Activated gamma-delta T cell treated with Interleukin-2 at 50 U/mL for 16 hours (primary cell): ENCODE data around the gene PLCB1.
"Not testable (repeated sequence)": the region's sequence is repeated elsewhere in the genome, so short reads cannot be mapped to it uniquely, and the experiment has no call there.

Experiments used
- DNase-seq: peaks from one replicate; pipeline ENCODE4 v3.0.0-alpha.2; 2020

Gene PLCB1

GRCh38 chr20:8373579-8373978 is 241.5 kb downstream of the PLCB1 start:
- no peak for DNase-seq

GRCh38 chr20:8375898-8376297 is 243.8 kb downstream of the PLCB1 start:
- DNase-seq = no peak

GRCh38 chr20:8376940-8377339 is 244.9 kb downstream of the PLCB1 start:
- no peak for DNase-seq

GRCh38 chr20:8379125-8379524 is 247.1 kb downstream of the PLCB1 start:
- not testable (repeated sequence) for DNase-seq

- DNase-seq = no peak
Measured at GRCh38 chr20:8385247-8385646, 253.2 kb downstream of the PLCB1 start.

GRCh38 chr20:8386991-8387390 is 254.9 kb downstream of the PLCB1 start:
- DNase-seq = no peak

GRCh38 chr20:8388141-8388540 is 256.1 kb downstream of the PLCB1 start:
- no peak for DNase-seq

- no peak for DNase-seq
Measured at GRCh38 chr20:8388707-8389106, 256.6 kb downstream of the PLCB1 start.

GRCh38 chr20:8389381-8390036 is 257.4 kb downstream of the PLCB1 start:
- no peak for DNase-seq

GRCh38 chr20:8390037-8390433 is 258.0 kb downstream of the PLCB1 start:
- DNase-seq = no peak

- DNase-seq = no peak
Measured at GRCh38 chr20:8390500-8390899, 258.4 kb downstream of the PLCB1 start.

- DNase-seq = no peak
Measured at GRCh38 chr20:8393381-8393780, 261.3 kb downstream of the PLCB1 start.

GRCh38 chr20:8394308-8394945 is 262.4 kb downstream of the PLCB1 start:
- DNase-seq = no peak

GRCh38 chr20:8395956-8396355 is 263.9 kb downstream of the PLCB1 start:
- DNase-seq = no peak

- no peak for DNase-seq
Measured at GRCh38 chr20:8398263-8399051, 266.4 kb downstream of the PLCB1 start.

GRCh38 chr20:8399947-8400346 is 267.9 kb downstream of the PLCB1 start:
- DNase-seq = no peak

GRCh38 chr20:8400486-8400885 is 268.4 kb downstream of the PLCB1 start:
- DNase-seq = no peak

GRCh38 chr20:8401556-8401955 is 269.5 kb downstream of the PLCB1 start:
- no peak for DNase-seq

- no peak for DNase-seq
Measured at GRCh38 chr20:8402798-8403197, 270.7 kb downstream of the PLCB1 start.

- no peak for DNase-seq
Measured at GRCh38 chr20:8404912-8405635, 273.0 kb downstream of the PLCB1 start.

- no peak for DNase-seq
Measured at GRCh38 chr20:8406391-8406790, 274.3 kb downstream of the PLCB1 start.

GRCh38 chr20:8408587-8409307 is 276.7 kb downstream of the PLCB1 start:
- DNase-seq = no peak

- DNase-seq = no peak
Measured at GRCh38 chr20:8413691-8414090, 281.6 kb downstream of the PLCB1 start.
